GM18519 (cell line): Measurements from ENCODE around the gene SRBD1.

Experiments
- ATAC-seq: cut with Tn5 transposase; IDR thresholded peaks from one replicate; pipeline ENCODE4 v1.9.1; 2021; ENCODE audit warnings: mild to moderate bottlenecking, moderate library complexity; ENCODE audit not compliant: unreplicated experiment, low FRiP score

The SRBD1 gene

DNA sequence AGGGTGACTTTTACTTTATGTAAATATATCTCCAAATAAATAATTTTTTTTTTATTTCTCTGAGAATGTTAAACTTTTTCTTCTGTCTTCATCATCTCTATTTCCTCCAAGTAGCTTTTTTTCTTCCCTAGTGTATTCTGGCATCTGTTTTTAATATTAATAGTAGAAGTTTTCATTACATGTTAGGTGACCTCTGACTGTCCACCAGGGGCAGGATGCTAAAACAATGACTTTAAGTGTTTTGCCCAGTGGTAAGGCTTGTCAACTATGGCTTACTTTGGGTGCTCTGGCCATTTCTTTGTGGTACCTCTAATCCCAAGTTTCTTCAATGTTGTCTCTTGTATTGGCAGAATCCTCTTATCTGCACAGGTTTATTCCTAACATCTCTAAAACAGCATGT, 127.1 kb downstream of the SRBD1 start:
- no peak for ATAC-seq

DNA sequence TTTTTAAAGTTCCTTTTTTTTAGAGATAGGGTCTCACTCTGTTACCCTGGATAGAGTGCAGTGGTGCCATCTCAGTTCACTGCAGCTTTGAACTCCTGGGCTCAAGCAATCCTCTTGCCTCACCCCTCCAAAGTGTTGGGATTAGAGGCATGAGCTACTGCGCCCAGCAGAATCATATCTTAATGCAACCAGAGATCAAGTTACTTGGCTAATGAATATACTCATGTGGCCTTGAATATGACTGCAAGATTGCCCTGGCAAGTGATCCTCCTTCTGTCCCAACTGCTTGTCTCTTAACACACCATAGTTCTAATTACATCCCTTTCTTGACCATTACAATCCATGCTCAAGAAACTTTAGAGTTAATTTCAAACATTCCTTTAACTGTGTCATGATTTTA, 133.5 kb downstream of the SRBD1 start:
- ATAC-seq = no peak

DNA sequence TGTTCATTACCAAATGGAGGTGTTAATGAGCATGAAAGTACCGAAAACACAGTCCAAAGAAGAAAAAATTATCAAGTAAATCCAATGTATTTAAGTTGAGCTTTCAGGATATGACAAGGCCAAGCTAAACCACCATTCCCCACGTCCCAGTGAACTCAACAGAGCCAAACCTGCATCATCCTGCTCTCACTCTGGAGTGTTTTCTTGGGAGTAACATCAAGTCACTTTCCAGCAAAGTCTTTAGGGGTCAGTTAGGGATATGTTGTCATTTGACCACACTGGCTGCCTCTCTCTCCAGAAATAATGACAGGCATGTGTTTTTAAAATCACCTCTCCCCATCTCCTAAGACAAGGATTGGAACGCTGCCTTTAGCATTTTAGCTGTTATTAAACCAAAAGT, 140.5 kb downstream of the SRBD1 start:
- ATAC-seq = no peak

DNA sequence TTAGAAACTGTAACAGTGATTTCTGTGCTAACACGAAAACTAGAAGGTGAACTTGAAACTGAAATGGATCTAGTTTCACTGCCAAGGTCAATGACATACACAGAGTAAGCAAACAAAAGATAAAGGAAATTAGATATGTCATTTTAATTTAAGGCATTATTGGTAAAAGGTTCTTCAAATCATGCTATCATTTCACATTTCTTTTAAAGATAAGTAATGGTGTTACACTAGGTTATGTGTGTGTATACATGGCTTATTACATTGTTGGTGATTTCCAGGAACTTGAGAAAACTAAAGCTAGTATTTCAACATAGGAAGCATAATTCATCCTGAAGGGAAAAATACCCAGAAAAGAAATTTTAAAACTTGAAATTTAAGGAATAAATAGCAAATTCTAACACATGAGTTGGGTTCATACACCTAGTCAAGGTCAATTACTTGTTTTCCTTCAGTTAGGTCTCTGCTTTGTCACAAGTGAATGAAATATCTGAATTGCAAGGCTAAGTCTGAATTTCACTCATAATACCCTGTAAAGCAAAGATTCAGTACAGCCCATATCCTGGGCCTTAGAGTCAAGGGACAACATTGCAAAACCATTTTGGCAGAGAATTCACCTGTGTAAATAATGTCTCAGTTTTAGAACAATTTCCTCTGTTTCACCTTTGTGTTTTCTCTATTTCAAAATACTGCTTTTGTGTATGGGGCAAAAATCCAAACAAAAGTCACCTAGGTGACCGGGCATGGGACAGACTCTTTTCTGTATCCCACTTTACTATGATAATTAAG, 141.6 kb downstream of the SRBD1 start:
- ATAC-seq = peak; percentile 46

DNA sequence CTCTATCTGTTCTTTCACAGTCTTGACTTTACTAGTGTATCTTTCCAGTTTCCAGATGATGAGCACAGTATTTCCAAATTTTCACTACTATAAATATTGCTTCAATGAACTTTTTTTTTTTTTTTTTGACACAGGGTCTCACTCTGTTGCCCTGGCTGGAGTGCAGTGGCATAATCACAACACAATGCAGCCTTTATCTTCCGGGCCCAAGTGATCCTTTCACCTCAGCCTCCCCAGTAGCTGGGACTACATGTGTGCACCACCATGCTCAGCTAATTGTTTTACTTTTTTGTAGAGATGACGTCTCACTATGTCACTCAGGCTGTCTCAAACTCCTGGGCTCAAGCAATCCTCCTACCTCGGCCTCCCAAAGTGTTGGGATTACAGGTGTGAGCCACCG, 142.8 kb downstream of the SRBD1 start:
- ATAC-seq = no peak

DNA sequence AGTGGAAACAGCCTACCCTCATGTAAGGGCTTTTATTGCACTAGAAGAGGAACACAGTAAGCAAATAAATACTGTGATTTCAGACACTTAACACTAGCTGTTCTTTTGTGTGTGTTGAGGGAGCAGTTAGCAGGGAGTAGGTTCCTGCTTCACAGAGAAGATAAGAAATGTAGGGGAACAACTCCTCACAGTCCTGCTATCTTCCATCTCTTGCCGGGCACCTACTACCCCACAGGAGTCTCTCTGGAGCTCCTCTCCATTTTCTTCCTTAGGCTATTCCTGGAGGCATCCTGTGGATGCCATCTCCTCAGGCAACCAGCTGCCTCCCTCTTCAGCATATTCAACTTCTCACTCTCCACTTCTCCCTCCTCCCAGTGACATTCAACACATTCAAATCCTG, 145.0 kb downstream of the SRBD1 start:
- no peak for ATAC-seq

DNA sequence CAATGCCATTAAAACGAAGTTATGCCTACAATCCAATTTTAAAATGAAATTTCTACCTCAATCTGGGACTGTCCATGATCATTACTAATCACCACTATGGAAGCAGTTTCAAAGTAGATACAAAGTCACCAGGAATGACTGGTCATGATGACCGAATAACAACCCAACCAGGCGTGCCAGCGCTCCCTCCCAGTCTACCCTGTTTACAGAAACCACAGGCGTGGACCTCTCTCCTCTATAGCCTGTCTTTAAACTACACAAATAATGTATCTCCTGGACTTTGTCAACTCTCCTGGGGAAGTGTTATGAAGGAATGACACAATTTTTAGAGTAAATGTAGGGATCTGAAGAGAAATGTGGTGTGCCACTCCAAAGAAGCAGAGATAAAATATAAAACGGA, 150.2 kb downstream of the SRBD1 start:
- ATAC-seq = no peak

DNA sequence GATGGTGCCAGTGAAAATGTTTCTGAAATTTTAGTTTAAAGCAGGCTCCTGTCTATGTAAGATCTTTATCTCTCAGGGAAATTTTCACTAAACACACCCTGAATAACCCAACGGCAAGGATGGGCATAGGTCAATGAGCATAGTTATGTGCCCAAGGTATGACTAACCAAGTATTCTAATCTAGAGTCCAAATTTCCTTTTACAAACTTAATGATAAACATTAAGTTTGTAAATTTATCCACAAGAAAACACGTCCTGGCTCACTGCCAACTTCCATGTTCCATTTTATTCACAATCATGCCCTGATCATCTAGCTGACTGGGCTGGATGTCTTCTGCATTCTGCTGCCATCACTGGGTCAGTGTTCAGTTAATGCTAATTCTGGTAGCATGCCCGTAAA, 151.2 kb downstream of the SRBD1 start:
- no peak for ATAC-seq

DNA sequence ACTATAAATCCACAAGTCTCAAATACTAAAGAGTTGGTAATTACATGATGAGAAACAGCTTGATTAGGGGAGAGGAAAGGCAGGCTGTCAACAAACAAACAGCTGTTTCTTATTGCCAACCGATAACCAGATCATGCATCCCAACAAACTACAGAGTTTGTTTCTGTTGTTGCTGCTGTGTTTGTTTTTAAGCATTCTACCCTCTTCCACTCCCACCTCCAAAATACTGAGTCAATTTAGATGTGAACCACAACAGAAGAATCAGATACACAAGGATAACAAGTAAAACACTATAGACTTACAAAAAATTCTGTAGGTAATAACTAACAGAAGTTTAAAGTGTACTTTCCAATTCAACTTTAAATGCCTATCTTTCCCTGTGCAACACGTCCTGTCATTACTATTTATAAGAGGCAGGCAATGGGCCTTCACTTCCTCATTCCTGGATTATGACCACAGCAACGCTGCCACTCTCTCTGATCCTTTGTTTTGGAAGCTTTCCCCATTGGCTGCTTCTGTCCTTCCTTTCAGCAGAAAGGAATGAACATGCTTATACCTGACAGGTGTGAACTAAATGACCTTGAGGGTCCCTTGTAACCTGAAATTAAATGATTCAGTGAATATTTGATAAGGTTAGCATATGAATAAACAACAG, 152.0 kb downstream of the SRBD1 start:
- ATAC-seq = no peak

DNA sequence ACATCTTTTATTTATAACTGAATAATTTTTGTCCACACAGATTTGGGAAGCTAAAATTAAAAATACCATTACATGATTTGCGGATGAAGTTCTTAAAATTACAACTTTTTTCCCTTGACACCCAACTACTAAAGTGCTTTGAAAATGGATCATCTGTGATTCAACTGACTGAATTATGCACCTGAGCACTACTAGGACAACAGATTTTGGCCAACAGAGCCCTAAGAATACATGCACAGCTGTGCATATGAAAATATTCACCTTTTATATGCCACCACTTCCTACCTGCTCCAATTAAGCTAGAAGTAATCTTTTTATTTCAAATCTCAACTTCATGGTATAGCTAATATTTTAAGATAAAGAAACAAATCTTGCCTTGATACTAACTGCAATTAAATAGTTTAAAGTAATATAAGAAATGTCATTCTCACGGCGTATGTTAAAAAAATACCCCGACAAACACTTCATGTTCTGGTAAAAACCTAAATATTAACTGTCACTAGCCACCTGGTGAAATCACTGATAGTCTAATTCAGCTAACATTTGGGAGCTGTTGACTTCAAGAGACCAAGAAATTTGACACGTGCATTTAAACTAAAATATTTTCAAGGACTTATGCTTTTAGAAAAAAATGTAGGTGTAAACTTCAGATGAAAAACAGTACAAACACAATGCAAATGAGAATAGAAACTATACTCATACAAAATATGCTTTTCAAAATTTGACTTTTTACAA, 153.7 kb downstream of the SRBD1 start:
- no peak for ATAC-seq

DNA sequence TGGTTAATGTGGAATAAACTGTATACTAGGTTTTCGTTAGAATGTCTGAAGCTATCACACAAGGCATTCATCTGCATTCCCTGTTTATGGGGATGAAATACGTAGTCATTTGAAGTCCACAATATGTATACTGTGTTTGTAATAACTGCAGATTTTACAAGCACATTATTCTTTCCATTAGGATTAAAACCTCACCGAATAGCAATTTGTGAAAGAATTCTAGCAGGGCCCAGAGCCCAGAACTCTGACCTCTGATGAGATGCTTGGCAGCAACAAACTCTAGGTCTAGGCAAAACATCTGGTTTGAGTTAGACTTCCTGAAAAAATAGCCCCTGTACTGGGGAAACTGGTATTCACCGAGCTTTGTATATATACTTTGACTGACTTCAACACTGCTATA, 158.2 kb downstream of the SRBD1 start:
- ATAC-seq = no peak

DNA sequence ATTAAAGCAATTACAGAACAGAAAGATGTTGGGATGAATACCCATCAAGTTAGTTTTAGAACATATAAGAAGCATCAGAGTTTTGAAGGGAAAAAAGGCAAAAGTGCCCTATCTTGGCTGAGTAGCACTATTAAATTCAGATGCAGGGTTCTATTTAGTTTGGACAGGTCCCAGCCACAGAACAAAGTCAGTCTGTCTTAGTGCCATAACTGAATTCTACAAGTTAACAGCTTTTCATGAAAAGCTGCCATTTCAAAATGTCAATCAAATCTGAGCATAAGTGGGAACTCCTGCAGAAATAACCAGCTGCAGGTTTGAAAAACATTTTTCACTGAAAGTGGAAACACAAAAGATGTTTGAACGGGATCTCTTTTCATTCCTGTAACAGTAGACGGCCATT, 160.4 kb downstream of the SRBD1 start:
- ATAC-seq = no peak

DNA sequence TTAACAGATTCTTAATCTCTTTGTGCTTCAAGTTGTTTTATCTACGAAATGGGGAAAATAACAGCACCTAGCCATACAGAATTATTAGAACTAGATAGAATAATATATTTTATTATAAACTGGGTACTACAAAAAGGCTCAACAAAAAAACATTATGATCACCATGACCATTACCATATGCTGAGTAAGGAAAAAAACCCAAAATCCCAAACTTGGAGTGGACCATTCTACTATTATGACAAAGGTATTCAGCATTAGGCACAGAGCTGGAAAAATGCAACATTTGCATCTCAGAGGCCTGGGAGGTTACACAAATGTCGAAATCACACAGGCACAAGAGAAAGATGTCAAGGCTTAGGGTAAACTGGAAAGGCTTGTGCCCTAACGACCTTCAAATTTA, 162.8 kb downstream of the SRBD1 start:
- ATAC-seq = no peak

DNA sequence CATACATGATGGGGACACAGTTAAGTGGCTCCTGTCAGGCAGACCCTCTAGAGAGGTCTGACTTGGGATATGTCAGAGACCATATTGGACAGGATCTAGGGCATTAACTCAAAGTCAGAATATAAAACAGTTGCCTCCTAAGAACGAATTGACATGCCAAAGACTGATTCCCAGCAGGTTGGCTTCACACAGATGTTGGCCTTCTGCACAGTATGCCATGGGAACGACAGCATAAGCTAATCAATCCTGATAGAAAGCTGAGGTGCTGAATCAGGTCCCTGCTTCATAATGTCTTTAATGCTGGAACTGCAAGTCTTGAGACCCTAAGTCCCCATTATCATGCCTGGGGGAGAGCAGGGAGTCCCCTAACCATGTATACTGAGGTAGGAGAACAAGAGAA, 165.1 kb downstream of the SRBD1 start:
- ATAC-seq = no peak

DNA sequence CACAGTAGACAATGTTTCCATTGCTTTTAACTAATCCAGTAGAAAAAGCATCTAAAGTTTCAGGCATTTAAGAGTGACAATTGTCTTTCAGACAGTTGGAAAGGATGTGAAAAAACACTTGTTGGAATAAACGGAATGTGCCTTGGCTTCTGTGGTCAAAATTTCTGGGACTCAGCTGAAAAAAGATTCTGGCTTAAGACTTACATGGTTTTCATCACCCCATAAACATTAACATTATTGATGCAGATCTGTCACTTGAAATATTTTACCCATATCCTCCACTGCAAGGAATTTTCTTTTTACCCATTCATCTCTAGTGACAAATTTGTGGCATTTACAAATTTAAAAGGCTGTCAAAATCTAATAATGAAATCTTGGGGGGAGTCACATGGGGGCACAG, 166.0 kb downstream of the SRBD1 start:
- no peak for ATAC-seq

DNA sequence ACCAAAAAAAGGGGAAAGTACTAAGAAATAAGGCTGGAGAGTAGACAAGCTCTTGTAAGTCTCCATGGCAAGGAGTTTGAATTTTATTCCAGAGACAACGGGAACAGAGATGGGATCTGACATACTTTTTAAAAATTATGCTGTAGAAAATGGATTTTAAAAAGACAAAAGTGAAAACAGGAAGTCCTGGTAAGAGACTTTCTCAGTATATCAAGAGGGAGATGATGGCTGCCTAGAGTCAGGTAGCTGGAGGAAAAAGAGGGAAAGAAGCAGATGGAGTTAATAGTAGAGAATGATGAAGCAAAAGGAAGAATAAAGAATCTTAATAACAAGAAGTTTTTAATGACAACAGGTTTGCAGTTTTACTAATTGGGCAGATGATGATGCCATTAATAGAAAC, 168.1 kb downstream of the SRBD1 start:
- ATAC-seq = no peak

DNA sequence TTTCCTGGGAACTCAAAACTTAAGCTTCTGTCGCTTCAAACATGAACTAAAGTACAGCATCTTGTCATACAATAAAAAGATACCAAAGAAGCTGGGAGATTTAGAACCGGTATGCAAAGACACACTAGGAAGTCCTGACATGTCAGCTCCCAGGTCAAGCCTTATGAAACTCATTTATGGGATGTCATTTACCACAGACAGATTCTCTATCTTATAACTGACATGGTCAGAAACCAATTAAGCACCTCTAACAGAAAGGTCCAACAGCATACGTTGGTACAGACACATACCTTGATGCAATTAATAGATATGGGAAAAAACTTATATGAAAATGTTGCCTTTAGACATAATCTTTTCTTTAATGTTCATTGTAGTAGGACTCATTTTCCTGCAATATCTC, 169.0 kb downstream of the SRBD1 start:
- no peak for ATAC-seq

DNA sequence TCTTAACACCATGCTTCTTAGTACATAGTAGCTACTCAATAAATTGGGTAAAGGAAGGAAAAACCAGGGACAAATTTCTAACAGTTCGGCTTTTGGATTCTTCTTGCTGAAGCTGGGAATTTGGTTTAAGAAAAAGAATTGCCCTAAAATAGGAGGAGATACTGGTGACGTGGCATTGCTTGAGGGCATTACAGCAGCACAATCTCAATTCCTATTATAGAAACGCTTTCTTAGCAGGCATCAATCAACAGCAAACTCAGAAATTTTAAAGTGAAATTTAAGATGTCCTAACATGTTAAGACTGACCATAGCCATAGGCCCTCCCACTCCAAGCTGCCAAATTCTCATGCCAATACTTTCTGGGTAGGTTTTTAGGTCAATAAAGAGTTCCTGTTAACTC, 169.5 kb downstream of the SRBD1 start:
- ATAC-seq = no peak

DNA sequence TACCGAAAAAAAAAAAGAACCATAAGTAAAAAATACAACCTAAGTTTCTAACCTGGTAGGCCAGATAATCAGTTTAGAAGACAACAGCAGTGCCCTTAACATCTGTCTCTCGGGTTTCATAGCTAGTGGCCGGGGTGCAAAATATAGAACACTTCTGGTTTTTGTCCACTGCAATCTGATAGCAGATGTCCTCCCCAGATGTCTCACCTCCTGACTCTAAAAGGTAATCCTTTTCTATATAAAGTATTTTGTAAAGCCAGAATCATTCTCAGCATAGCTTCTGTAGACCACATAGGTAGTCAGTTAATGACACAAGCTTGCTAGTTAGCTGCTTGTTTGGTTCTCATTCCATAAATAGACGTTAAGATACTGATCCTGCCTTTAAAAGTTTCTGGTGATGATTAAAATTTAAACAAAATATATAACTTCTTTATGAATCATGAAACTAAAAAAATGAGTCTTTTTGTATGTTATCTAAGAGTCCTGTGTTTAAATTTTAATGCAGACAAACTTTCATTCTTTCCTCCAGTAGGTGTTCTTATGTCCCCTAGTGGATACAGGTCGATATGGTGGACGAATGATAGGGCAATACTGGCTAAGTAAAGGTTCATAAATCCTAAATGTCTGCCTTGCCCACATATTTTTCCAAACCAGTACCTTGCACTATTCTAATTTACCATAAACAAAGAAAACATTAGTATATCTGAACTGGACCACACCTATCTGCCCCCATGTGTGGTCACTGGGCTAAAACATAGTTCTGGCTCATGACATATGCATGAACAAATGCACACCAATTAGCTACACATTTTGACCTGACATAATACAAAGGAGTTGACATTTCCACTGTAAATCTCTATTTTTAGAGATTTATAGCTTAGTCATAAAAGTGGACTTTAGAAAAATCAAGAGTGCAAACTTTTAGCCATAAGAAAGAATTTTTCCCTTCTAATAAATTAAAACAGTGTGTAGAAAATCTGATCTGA, 171.0 kb downstream of the SRBD1 start:
- no peak for ATAC-seq

DNA sequence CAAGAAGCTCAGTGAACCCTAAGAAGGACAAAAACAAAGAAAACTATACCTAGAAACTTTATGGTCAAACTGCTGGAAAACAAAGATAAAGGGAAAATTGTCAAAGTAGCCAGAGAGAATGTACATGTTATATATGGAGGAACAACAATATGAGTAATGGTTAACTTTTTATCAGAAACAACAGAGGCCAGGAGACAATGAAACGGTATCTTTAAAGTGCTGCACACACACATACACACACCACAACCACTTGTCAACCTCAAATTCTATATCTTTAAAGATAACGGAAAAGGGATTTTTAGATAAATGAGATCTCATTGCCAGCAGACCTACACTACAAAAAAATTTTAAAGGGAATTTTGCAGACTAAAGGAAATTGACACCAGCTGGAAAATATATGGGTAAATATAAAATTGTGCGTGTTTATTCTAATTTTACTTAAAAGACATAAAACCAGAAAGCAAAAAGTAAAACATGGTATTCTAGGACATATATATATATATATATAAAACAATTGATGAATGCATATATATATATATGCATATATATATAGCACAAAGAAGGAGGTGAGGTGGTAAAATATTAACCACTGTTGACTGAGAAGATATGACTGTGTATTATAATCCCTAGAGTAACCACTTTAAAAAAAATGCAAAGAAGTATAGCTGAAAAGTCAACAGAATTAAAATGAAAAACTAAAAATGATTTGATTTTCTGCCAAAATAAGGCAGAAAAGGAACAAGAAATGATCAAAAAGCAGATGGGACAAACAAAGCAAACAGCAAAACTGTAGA, 172.0 kb downstream of the SRBD1 start:
- ATAC-seq = no peak
